ENCODE data around the gene NIT1. TPM values are rescaled to one million over a fixed set of nuclear protein-coding genes. Genes with fewer than 3 reads are reported as not detected.
A peak's percentile ranks its signal among the peaks of the same experiment; 100 is the strongest.

The NIT1 gene
- total and polyA plus RNA-seq, 2 of the 13 experiments (the other 11 are each of a cell fraction or from before 2014, with no cell fraction given) = 22.7 to 31.0 TPM

DNA sequence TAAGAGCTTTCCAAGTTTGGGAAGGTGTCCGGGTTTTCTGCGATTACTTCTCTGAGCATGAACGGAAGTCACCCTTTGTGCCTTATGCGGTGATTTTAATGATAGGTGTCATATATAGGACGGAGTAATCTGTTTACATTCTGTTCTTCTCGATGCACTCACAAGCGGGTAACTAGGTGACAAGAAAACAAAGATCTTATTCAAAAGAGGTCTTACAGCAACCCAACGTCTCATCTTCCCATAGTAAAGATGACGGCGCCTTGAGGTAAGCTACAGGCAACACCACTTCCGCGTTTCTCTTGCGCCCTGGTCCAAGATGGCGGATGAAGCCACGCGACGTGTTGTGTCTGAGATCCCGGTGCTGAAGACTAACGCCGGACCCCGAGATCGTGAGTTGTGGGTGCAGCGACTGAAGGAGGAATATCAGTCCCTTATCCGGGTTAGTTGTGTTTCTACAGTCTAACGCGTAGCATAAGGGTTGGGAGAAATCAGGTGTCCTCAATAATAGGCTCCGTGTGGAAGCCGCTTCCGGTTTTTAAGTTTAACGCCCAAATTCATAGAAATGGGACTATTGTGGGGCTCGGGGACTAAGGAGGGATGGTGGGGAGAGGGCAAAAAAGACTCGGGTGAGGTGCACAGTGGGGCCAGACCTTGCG, 35.9 kb downstream of the NIT1 start, which contains the start of gene UFC1 (continued):
- TF ChIP-seq, protein P1, sequence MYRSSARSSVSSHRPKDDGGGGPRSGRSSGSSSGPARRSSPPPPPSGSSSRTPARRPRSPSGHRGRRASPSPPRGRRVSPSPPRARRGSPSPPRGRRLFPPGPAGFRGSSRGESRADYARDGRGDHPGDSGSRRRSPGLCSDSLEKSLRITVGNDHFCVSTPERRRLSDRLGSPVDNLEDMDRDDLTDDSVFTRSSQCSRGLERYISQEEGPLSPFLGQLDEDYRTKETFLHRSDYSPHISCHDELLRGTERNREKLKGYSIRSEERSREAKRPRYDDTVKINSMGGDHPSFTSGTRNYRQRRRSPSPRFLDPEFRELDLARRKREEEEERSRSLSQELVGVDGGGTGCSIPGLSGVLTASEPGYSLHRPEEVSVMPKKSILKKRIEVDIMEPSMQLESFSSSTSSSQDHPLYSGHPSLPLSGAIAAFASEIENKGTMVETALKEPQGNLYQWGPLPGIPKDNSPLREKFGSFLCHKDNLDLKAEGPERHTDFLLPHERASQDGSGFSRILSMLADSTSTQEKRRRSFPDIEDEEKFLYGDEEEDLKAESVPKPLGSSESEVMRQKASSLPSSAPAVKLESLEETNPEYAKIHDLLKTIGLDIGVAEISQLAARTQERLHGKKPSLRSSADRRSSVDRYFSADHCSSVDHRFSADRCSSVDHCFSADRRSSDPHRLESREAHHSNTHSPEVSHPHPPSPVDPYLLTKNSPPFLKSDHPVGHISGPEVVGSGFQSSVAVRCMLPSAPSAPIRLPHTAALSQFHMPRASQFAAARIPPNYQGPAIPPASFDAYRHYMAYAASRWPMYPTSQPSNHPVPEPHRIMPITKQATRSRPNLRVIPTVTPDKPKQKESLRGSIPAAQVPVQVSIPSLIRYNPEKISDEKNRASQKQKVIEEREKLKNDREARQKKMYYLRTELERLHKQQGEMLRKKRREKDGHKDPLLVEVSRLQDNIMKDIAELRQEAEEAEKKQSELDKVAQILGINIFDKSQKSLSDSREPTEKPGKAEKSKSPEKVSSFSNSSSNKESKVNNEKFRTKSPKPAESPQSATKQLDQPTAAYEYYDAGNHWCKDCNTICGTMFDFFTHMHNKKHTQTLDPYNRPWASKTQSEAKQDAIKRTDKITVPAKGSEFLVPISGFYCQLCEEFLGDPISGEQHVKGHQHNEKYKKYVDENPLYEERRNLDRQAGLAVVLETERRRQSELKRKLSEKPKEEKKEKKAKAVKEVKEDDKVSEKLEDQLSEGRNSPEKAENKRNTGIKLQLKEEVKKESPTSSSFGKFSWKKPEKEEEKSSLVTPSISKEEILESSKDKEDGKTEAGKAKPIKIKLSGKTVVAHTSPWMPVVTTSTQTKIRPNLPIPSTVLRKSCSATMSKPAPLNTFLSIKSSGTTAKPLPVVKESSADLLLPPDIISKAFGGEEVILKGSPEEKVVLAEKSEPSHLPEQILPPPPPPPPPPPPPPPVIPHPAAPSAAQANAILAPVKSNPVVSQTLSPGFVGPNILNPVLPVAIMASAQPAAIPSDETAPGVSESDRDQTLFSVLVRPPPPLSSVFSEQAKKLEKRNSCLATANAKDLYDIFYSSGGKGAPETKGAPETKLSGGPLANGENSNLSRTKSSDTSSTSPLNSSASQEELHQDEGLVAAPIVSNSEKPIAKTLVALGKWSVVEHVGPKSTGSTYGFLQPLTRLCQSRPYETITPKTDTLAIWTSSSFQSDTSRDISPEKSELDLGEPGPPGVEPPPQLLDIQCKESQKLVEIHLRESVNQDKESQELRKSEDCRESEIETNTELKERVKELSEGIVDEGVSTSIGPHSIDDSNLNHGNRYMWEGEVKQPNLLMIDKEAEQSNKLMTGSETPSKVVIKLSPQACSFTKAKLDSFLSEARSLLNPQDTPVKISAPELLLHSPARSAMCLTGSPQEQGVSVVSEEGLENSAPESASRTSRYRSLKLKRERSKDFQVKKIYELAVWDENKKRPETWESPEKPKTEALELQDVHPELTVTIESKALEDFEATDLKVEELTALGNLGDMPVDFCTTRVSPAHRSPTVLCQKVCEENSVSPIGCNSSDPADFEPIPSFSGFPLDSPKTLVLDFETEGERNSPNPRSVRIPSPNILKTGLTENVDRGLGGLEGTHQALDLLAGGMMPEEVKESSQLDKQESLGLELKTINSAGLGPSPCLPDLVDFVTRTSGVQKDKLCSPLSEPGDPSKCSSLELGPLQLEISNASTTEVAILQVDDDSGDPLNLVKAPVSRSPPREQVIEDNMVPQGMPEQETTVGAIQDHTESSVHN (CRISPR knock-in tag; IDR thresholded peaks at IDR 0.05) = no peak
- TF ChIP-seq, protein P2, sequence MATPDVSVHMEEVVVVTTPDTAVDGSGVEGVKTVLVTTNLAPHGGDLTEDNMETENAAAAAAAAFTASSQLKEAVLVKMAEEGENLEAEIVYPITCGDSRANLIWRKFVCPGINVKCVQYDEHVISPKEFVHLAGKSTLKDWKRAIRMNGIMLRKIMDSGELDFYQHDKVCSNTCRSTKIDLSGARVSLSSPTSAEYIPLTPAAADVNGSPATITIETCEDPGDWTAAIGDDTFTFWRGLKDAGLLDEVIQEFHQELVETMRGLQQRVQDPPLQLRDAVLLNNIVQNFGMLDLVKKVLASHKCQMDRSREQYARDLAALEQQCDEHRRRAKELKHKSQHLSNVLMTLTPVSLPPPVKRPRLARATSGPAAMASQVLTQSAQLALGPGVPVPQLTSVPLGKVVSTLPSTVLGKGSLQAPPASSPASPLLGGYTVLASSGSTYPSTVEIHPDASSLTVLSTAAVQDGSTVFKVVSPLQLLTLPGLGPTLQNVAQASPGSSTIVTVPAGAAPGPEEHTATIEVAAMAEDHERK (CRISPR knock-in tag; IDR thresholded peaks at IDR 0.05; ENCODE audit: low read depth) = no peak
- TF ChIP-seq, protein P3, sequence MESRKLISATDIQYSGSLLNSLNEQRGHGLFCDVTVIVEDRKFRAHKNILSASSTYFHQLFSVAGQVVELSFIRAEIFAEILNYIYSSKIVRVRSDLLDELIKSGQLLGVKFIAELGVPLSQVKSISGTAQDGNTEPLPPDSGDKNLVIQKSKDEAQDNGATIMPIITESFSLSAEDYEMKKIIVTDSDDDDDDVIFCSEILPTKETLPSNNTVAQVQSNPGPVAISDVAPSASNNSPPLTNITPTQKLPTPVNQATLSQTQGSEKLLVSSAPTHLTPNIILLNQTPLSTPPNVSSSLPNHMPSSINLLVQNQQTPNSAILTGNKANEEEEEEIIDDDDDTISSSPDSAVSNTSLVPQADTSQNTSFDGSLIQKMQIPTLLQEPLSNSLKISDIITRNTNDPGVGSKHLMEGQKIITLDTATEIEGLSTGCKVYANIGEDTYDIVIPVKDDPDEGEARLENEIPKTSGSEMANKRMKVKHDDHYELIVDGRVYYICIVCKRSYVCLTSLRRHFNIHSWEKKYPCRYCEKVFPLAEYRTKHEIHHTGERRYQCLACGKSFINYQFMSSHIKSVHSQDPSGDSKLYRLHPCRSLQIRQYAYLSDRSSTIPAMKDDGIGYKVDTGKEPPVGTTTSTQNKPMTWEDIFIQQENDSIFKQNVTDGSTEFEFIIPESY (CRISPR knock-in tag; IDR thresholded peaks at IDR 0.05) = 0 out of 2 replicates have a peak, but pooled peaks have one; percentile 9
- no peak for TF ChIP-seq ZNF207 (IDR thresholded peaks at IDR 0.05; ENCODE audit: borderline replicate concordance)
- no peak for TF ChIP-seq ZZZ3 (CRISPR knock-in tag; IDR thresholded peaks at IDR 0.05; ENCODE audit: borderline replicate concordance)
- no peak; the same call in 1 of the 2 replicates for TF ChIP-seq BCL6 (CRISPR knock-in tag; IDR thresholded peaks at IDR 0.05)
- TF ChIP-seq, protein P4, sequence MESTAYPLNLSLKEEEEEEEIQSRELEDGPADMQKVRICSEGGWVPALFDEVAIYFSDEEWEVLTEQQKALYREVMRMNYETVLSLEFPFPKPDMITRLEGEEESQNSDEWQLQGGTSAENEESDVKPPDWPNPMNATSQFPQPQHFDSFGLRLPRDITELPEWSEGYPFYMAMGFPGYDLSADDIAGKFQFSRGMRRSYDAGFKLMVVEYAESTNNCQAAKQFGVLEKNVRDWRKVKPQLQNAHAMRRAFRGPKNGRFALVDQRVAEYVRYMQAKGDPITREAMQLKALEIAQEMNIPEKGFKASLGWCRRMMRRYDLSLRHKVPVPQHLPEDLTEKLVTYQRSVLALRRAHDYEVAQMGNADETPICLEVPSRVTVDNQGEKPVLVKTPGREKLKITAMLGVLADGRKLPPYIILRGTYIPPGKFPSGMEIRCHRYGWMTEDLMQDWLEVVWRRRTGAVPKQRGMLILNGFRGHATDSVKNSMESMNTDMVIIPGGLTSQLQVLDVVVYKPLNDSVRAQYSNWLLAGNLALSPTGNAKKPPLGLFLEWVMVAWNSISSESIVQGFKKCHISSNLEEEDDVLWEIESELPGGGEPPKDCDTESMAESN (CRISPR knock-in tag; conservative IDR thresholded peaks at IDR 0.05) = peak; percentile 75
- TF ChIP-seq, protein P5, sequence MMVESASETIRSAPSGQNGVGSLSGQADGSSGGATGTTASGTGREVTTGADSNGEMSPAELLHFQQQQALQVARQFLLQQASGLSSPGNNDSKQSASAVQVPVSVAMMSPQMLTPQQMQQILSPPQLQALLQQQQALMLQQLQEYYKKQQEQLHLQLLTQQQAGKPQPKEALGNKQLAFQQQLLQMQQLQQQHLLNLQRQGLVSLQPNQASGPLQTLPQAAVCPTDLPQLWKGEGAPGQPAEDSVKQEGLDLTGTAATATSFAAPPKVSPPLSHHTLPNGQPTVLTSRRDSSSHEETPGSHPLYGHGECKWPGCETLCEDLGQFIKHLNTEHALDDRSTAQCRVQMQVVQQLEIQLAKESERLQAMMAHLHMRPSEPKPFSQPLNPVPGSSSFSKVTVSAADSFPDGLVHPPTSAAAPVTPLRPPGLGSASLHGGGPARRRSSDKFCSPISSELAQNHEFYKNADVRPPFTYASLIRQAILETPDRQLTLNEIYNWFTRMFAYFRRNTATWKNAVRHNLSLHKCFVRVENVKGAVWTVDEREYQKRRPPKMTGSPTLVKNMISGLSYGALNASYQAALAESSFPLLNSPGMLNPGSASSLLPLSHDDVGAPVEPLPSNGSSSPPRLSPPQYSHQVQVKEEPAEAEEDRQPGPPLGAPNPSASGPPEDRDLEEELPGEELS (CRISPR knock-in tag; IDR thresholded peaks at IDR 0.05) = peak; percentile 27; the same call in 1 of the 2 replicates
- TF ChIP-seq ZNF747 (CRISPR knock-in tag; IDR thresholded peaks at IDR 0.05; ENCODE audit: borderline replicate concordance) = peak; percentile 48; the same call in 1 of the 2 replicates
